CD14-positive monocyte (primary cell): Measurements from ENCODE around the gene CHRM5. TPM values are rescaled to one million over a fixed set of nuclear protein-coding genes. Genes with fewer than 3 reads are reported as not detected.

ENCODE experiments used
- DNase-seq, 3 donors: peaks; one replicate each; pipeline ENCODE4 v3.0.0-alpha.2; 2011 to 2022
- H2AFZ ChIP-seq: 2 replicates; pipeline ENCODE4 v1.6.0; 2012; ENCODE audit warnings: mild to moderate bottlenecking, low read depth, low read length, inconsistent platforms; ENCODE audit not compliant: insufficient read depth, poor library complexity, severe bottlenecking
- H3K27ac ChIP-seq, 2 donors: 1 replicate in 1 of 2; 2 replicates in 1 of 2; pipeline ENCODE4 v1.5.1; 2012 to 2013; ENCODE audit warnings: low read length in 2 of 2, control low read depth in 1 of 2, inconsistent platforms in 1 of 2, low read depth in 1 of 2, mild to moderate bottlenecking in 1 of 2
- H3K27me3 ChIP-seq, 2 donors: one replicate each; pipeline versions ENCODE4 v1.6.0 to v1.6.1; 2011 to 2013; ENCODE audit warnings: low read length in 2 of 2; ENCODE audit not compliant: control insufficient read depth in 2 of 2, insufficient read depth in 2 of 2
- H3K36me3 ChIP-seq, 2 donors: replicated peaks in 1 of 2; 1 replicate in 1 of 2; 2 replicates in 1 of 2; pipeline versions ENCODE4 v1.5.1 to v1.6.1; 2012 to 2013; ENCODE audit warnings: low read length in 2 of 2, control low read depth in 1 of 2, inconsistent platforms in 1 of 2, mild to moderate bottlenecking in 1 of 2; ENCODE audit not compliant: insufficient read depth in 2 of 2, control insufficient read depth in 1 of 2
- H3K4me1 ChIP-seq, 2 donors: 1 replicate in 1 of 2; 2 replicates in 1 of 2; pipeline versions ENCODE4 v1.5.1 to v1.6.1; 2012 to 2013; ENCODE audit warnings: low read length in 2 of 2, control low read depth in 1 of 2, inconsistent platforms in 1 of 2, mild to moderate bottlenecking in 1 of 2, moderate library complexity in 1 of 2; ENCODE audit not compliant: insufficient read depth in 2 of 2, control insufficient read depth in 1 of 2
- H3K4me2 ChIP-seq: replicated peaks from 2 replicates; pipeline ENCODE3; 2012; ENCODE audit warnings: low read length, moderate library complexity, mild to moderate bottlenecking; ENCODE audit not compliant: poor library complexity, severe bottlenecking; ENCODE audit errors: extremely low read depth
- H3K4me3 ChIP-seq, 3 experiments: fragments of 200-600 bp in 1 of 3; sonication (generic) in 1 of 3; replicated peaks in 1 of 3; 1 replicate in 2 of 3; 2 replicates in 1 of 3; pipeline ENCODE4 v1.5.1; 2011 to 2013; ENCODE audit warnings: low read length in 3 of 3, mild to moderate bottlenecking in 3 of 3, control low read depth in 2 of 3, low read depth in 2 of 3, inconsistent platforms in 1 of 3, moderate library complexity in 1 of 3
- H3K79me2 ChIP-seq: 2 replicates; pipeline ENCODE4 v1.6.0; 2012; ENCODE audit warnings: mild to moderate bottlenecking, control low read depth, inconsistent platforms, low read length, moderate library complexity; ENCODE audit not compliant: insufficient read depth
- H3K9ac ChIP-seq: 2 replicates; pipeline ENCODE4 v1.6.0; 2017; ENCODE audit warnings: low read length, mild to moderate bottlenecking; ENCODE audit not compliant: insufficient read depth, poor library complexity, severe bottlenecking
- H3K9me3 ChIP-seq, 2 donors: replicated peaks in 1 of 2; 1 replicate in 1 of 2; 2 replicates in 1 of 2; pipeline versions ENCODE4 v1.5.1 to v1.6.1; 2012 to 2013; ENCODE audit warnings: low read length in 2 of 2, control low read depth in 1 of 2; ENCODE audit not compliant: control insufficient read depth in 1 of 2, insufficient read depth in 1 of 2
- H4K20me1 ChIP-seq: 2 replicates; pipeline ENCODE4 v1.6.0; 2012; ENCODE audit warnings: mild to moderate bottlenecking, low read length, control low read depth, moderate library complexity; ENCODE audit not compliant: insufficient read depth
- H3K27ac Mint-ChIP-seq, 7 donors: one replicate each; pipeline ENCODE4 v1.8.0; 2020; ENCODE audit warnings: mild to moderate bottlenecking in 7 of 7, mixed read lengths in 7 of 7, moderate library complexity in 6 of 7, inconsistent platforms in 2 of 7
- H3K27me3 Mint-ChIP-seq, 3 donors: one replicate each; pipeline ENCODE4 v1.8.0; 2021 to 2022; ENCODE audit warnings: low read depth in 3 of 3, mild to moderate bottlenecking in 3 of 3, mixed read lengths in 3 of 3, moderate library complexity in 3 of 3, inconsistent platforms in 1 of 3
- H3K36me3 Mint-ChIP-seq, 2 donors: one replicate each; pipeline ENCODE4 v1.8.0; 2020; ENCODE audit warnings: mixed read lengths in 2 of 2, inconsistent platforms in 1 of 2, mild to moderate bottlenecking in 1 of 2
- H3K4me1 Mint-ChIP-seq: one replicate; pipeline ENCODE4 v1.8.0; 2020; ENCODE audit warnings: mild to moderate bottlenecking, mixed read lengths
- H3K4me3 Mint-ChIP-seq, 2 donors: one replicate each; pipeline ENCODE4 v1.8.0; 2020; ENCODE audit warnings: mild to moderate bottlenecking in 2 of 2, mixed read lengths in 2 of 2, moderate library complexity in 1 of 2
- H3K9me3 Mint-ChIP-seq, 7 donors: one replicate each; pipeline ENCODE4 v1.8.0; 2020 to 2022; ENCODE audit warnings: mixed read lengths in 7 of 7, mild to moderate bottlenecking in 6 of 7, moderate library complexity in 6 of 7, inconsistent platforms in 2 of 7
- CTCF ChIP-seq: fragments of 200-600 bp; IDR thresholded peaks from one replicate; pipeline ENCODE4 v1.8.0; 2022; ENCODE audit warnings: antibody characterized with exemption, mild to moderate bottlenecking
- WGBS: methylation state at CpG from one replicate; pipeline ENCODE4 v1.1.5; 2013; ENCODE audit warnings: missing lambda C conversion rate; ENCODE audit not compliant: insufficient coverage; 5-methylcytosine and 5-hydroxymethylcytosine counted together
- intact Hi-C, 2 donors: fragments of 100-400 bp; cut with micrococcal nuclease; formaldehyde crosslinking; loops; one replicate each; pipeline versions ENCODE4 v1.15.0 to v1.15.1; 2023
- polyA plus RNA-seq, 3 donors: library from polyadenylated mRNA; depleted of rRNA in 1 of 3; unstranded in 2 of 3; stranded (reverse) in 1 of 3; fragments of 300-500 nt in 2 of 3; fragments of >200 nt in 1 of 3; fragmentation: Illumina TruSeq in 2 of 3; gene quantifications; 1 replicate in 2 of 3; 2 replicates in 1 of 3; pipeline ENCODE4 v1.2.3, GENCODE V29; 2012 to 2021

Gene CHRM5
- polyA plus RNA-seq, 3 donors, result not detected

GRCh38 chr15:34011481-34011880 is 43.2 kb downstream of the CHRM5 start:
- H3K4me1 ChIP-seq, result no peaks in the 10 kb centered on the region
- H3K27ac Mint-ChIP-seq, result no peak overlapping the region
- no peaks in the 10 kb centered on the region for H3K4me1 Mint-ChIP-seq
- no peaks in the 10 kb centered on the region for H3K9me3 ChIP-seq
- H3K79me2 ChIP-seq, result no peaks in the 10 kb centered on the region
- H3K4me2 ChIP-seq, result no peak overlapping the region
- H3K9me3 Mint-ChIP-seq, result peaks cover 0 to 2% (median 0%) of the 10 kb centered on the region in 7 donors
- H3K27ac ChIP-seq, result no peak overlapping the region
- H4K20me1 ChIP-seq, result no peaks in the 10 kb centered on the region
- intact Hi-C loops, result no loop called here
- no peaks in the 10 kb centered on the region for H3K27me3 ChIP-seq
- 100% methylated on average over 2 of the region's 2 CpGs for WGBS
- H3K36me3 ChIP-seq, result no peaks in the 10 kb centered on the region
- no peak for DNase-seq
- no peak for TF ChIP-seq CTCF
- H3K9ac ChIP-seq, result no peak overlapping the region
- no peak overlapping the region for H2AFZ ChIP-seq
- H3K4me3 ChIP-seq, result no peak overlapping the region
- H3K36me3 Mint-ChIP-seq, result no peaks in the 10 kb centered on the region
- H3K27me3 Mint-ChIP-seq, result no peaks in the 10 kb centered on the region
- no peak overlapping the region for H3K4me3 Mint-ChIP-seq

GRCh38 chr15:34012461-34013028 is 44.2 kb downstream of the CHRM5 start:
- TF ChIP-seq CTCF, result no peak
- H2AFZ ChIP-seq, result no peak overlapping the region
- H3K4me2 ChIP-seq, result no peak overlapping the region
- no peak overlapping the region for H3K4me3 ChIP-seq
- no peak overlapping the region for H3K27ac ChIP-seq
- no peaks in the 10 kb centered on the region for H3K4me1 ChIP-seq
- WGBS, result 96% methylated on average over 2 of the region's 4 CpGs
- no peak overlapping the region for H3K9ac ChIP-seq
- no peak for DNase-seq
- no peak overlapping the region for H3K27ac Mint-ChIP-seq
- no peak overlapping the region for H3K4me3 Mint-ChIP-seq
- H3K27me3 ChIP-seq, result no peaks in the 10 kb centered on the region
- H3K36me3 ChIP-seq, result no peaks in the 10 kb centered on the region
- no peaks in the 10 kb centered on the region for H3K79me2 ChIP-seq
- no peaks in the 10 kb centered on the region for H3K4me1 Mint-ChIP-seq
- peaks cover 0 to 2% (median 0%) of the 10 kb centered on the region in 7 donors for H3K9me3 Mint-ChIP-seq
- H3K27me3 Mint-ChIP-seq, result no peaks in the 10 kb centered on the region
- no peaks in the 10 kb centered on the region for H3K36me3 Mint-ChIP-seq
- intact Hi-C loops, result no loop called here
- H3K9me3 ChIP-seq, result no peaks in the 10 kb centered on the region
- H4K20me1 ChIP-seq, result no peaks in the 10 kb centered on the region
